Activated naive CD4-positive, alpha-beta T cell treated with anti-CD3 and anti-CD28 coated beads, Interleukin-2, amount 50 U/mL, for 24 hours (primary cell): Measurements from ENCODE around the gene TREML2.

Experiments
- H3K27ac Mint-ChIP-seq: one replicate; pipeline ENCODE4 v1.8.0; 2021; ENCODE audit warnings: mild to moderate bottlenecking, mixed read lengths
- H3K27me3 Mint-ChIP-seq: one replicate; pipeline ENCODE4 v1.8.0; 2021; ENCODE audit warnings: mixed read lengths
- H3K36me3 Mint-ChIP-seq: one replicate; pipeline ENCODE4 v1.8.0; 2021; ENCODE audit warnings: mixed read lengths
- H3K4me1 Mint-ChIP-seq: one replicate; pipeline ENCODE4 v1.8.0; 2021; ENCODE audit warnings: mixed read lengths
- H3K4me3 Mint-ChIP-seq: one replicate; pipeline ENCODE4 v1.8.0; 2021; ENCODE audit warnings: mild to moderate bottlenecking, mixed read lengths
- H3K9me3 Mint-ChIP-seq: one replicate; pipeline ENCODE4 v1.8.0; 2021; ENCODE audit warnings: mixed read lengths

The TREML2 gene

DNA sequence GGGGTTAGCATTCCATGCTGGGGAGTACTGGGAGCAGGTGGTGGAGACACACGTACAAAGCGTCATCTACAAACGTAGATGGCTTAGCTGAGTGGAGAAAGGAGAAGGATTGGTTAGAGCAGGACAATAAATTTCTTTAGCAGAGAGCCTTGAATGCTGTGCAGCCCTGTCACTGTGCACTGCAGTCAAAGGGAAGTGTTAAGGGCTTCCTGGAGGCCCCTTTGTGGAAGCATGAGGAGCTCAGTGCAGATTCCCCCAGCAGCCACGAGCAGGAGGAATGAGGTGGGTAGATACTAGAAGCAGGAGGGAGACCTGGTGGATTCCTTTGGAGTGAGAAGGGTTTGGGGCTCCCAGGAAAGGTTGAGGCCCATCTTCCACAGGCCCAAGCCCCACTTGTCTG, 21.1 kb upstream of the TREML2 start:
- Mint-ChIP-seq H3K4me3 (no peak overlapping the region), H3K9me3 (no peaks in the 10 kb centered on the region), H3K27me3 (no peaks in the 10 kb centered on the region), H3K36me3 (no peaks in the 10 kb centered on the region), H3K4me1 (peaks cover 18% of the 10 kb centered on the region), H3K27ac (no peak overlapping the region)

DNA sequence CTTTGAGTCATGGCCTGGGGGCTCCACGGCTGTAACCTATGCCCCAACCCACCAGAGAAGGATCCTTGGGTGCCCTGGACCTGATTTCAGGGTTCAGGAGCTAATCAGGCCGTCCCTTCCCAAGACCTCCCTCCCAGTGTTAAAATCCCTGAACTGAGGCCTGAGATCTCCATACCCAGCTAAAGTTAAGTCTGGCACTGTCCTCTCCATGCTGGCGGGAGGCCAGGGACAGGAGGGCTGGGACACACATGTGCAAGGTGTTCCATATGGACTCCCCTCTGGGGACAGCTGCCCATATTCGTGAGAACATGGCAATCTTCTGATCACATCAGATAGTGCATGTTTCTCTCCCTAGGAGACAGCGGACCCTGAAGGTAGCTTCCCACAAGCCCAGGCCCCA, 15.7 kb upstream of the TREML2 start:
- Mint-ChIP-seq H3K4me1 (peaks cover 6% of the 10 kb centered on the region), H3K27ac (no peak overlapping the region), H3K36me3 (peaks cover 10% of the 10 kb centered on the region), H3K27me3 (no peaks in the 10 kb centered on the region), H3K4me3 (no peak overlapping the region), H3K9me3 (peaks cover 8% of the 10 kb centered on the region)

- peaks cover 10% of the 10 kb centered on the region for H3K36me3 Mint-ChIP-seq
- H3K27ac Mint-ChIP-seq, result no peak overlapping the region
- H3K27me3 Mint-ChIP-seq, result no peaks in the 10 kb centered on the region
- peaks cover 8% of the 10 kb centered on the region for H3K9me3 Mint-ChIP-seq
- H3K4me1 Mint-ChIP-seq, result peaks cover 10% of the 10 kb centered on the region
- no peak overlapping the region for H3K4me3 Mint-ChIP-seq
Measured at GRCh38 chr6:41215777-41216176, 14.8 kb upstream of the TREML2 start.

DNA sequence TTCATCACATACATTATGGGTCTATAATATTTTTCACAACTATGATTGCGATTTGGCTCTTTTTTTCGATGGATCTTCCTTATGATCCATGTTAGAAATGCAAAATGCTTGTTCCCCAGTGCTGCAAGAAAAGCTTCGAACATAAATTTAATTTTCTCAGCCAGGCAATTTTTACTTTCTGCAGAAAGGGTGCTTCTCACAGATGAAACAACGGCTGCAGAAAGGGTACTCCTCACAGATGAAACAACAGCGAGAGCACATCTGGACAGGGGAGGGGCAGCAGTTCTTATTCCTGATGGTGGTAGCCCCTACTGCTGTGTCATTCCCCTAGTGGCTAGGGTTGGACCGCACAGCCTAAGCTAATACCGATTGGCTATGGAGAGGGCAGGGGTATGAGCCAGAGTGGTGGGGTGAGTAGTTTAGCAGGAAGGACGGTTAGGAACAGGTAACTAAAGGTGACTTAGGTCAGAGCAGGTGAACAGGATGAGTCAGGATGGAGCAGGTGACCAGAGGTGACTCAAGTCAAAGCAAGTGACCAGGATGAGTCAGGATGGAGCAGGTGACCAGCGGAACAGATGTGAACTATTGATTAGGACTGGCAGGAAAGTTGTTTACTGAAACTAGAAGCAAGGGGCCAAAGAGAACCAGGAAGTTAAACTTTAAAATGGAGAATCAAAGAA, 13.8 kb upstream of the TREML2 start:
- Mint-ChIP-seq H3K27ac (no peak overlapping the region), H3K9me3 (peaks cover 8% of the 10 kb centered on the region), H3K36me3 (peaks cover 10% of the 10 kb centered on the region), H3K27me3 (no peaks in the 10 kb centered on the region), H3K4me3 (no peak overlapping the region), H3K4me1 (peaks cover 10% of the 10 kb centered on the region)

DNA sequence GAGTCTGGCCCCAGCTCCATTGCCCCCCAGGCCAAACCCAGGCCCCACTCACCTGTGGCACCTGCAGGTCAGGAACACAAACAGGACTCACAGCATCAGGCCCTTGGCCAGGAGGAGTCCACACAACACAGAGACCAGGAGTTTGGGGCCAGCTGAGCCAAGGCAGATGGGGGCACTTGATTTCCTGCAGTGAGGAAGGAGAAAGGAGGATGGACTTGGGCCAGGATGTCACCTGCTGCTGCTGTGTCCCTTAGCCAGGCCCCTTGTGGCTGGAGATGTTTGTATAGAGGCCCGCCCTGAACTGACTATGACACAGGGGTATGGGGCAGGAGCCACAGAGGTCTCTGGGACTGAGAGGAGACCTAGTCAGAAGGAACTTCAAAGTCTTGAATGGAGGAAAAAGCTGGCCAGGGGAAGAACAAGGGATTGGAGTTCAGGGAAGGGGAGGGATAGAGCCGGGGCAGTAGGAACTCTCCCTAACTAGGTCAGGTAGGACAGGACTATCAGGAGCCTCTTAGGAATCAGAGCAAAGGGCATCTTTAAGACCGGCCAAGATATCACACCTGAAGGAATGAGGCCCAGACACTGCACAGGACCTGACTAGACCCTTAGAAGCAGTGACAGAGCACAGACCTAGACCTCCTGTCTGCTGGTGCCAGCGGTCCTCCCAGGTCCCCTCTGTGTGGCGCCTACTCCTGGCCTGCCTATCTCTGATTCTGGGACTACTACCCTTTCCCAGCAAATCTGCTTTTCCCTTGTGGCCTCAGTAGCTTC, 8.8 kb upstream of the TREML2 start:
- no peak overlapping the region for H3K4me3 Mint-ChIP-seq
- H3K27ac Mint-ChIP-seq, result peak overlapping the region; percentile 53
- peaks cover 14% of the 10 kb centered on the region for H3K9me3 Mint-ChIP-seq
- H3K36me3 Mint-ChIP-seq, result peaks cover 5% of the 10 kb centered on the region
- no peaks in the 10 kb centered on the region for H3K27me3 Mint-ChIP-seq
- peaks cover 18% of the 10 kb centered on the region for H3K4me1 Mint-ChIP-seq

GRCh38 chr6:41208439-41209106, 7.6 kb upstream of the TREML2 start:
- H3K36me3 Mint-ChIP-seq, result no peaks in the 10 kb centered on the region
- peaks cover 27% of the 10 kb centered on the region for H3K4me1 Mint-ChIP-seq
- peaks cover 6% of the 10 kb centered on the region for H3K9me3 Mint-ChIP-seq
- H3K27me3 Mint-ChIP-seq, result no peaks in the 10 kb centered on the region
- peak overlapping the region; percentile 21 for H3K27ac Mint-ChIP-seq
- no peak overlapping the region for H3K4me3 Mint-ChIP-seq

GRCh38 chr6:41204156-41204555, 3.2 kb upstream of the TREML2 start:
- peaks cover 66% of the 10 kb centered on the region for H3K4me1 Mint-ChIP-seq
- no peak overlapping the region for H3K27ac Mint-ChIP-seq
- peaks cover 6% of the 10 kb centered on the region for H3K9me3 Mint-ChIP-seq
- H3K4me3 Mint-ChIP-seq, result no peak overlapping the region
- no peaks in the 10 kb centered on the region for H3K36me3 Mint-ChIP-seq
- H3K27me3 Mint-ChIP-seq, result no peaks in the 10 kb centered on the region

DNA sequence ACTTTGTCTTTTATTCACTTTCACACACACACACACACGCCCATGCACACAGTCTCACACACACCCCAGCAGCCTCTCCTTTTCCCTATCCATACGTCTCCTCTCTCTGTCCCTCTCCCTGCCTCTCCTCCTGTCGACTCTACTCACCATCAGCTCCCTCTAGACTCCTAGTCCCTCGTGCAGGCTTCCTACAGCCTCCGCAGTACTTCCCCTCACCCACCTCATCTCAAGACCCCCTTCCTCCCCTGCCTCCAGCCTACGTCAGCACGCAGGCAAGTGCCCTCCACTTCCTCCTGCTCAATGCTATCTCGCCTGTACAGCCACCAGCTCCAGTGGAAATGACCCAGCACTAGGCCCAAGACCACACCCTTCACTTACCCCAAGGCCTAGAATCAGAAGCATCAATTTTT, 820 bp upstream of the TREML2 start:
- Mint-ChIP-seq H3K4me3 (peak overlapping the region; percentile 74), H3K36me3 (no peaks in the 10 kb centered on the region), H3K4me1 (peaks cover 85% of the 10 kb centered on the region)

GRCh38 chr6:41200296-41200900, 551 bp downstream of the TREML2 start:
- Mint-ChIP-seq H3K9me3 (peaks cover 6% of the 10 kb centered on the region), H3K27ac (peak overlapping the region; percentile 93), H3K27me3 (no peaks in the 10 kb centered on the region), H3K4me3 (peak overlapping the region; percentile 71), H3K36me3 (no peaks in the 10 kb centered on the region), H3K4me1 (peaks cover 97% of the 10 kb centered on the region)

More for the DNA sequence above, 820 bp upstream of the TREML2 start:
- H3K27ac Mint-ChIP-seq, result peak overlapping the region; percentile 93
- H3K27me3 Mint-ChIP-seq, result no peaks in the 10 kb centered on the region
- peaks cover 6% of the 10 kb centered on the region for H3K9me3 Mint-ChIP-seq

GRCh38 chr6:41199552-41200246, 1.2 kb downstream of the TREML2 start:
- H3K27ac Mint-ChIP-seq, result peak overlapping the region; percentile 93
- H3K4me3 Mint-ChIP-seq, result peak overlapping the region; percentile 71
- no peaks in the 10 kb centered on the region for H3K27me3 Mint-ChIP-seq
- H3K4me1 Mint-ChIP-seq, result peaks cover 97% of the 10 kb centered on the region
- H3K36me3 Mint-ChIP-seq, result no peaks in the 10 kb centered on the region
- no peaks in the 10 kb centered on the region for H3K9me3 Mint-ChIP-seq

DNA sequence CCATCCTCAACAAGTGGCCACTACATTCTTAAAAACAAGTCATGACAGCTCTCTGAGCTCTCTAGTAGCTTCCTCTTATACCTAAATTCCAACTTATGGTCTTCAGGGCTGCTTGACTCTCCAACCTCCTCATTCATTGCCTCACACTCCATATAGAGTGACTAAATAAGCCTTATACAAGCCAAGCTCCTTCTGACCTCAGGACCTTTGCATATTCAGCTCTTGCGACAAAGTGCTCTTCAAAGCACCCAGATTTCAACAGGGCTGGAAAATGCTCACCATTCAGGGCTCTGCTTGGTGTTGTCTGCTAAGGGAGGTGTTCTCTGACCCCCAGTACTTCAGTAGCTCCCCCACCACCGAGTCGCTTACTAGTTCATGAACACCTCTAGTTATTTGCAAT, 3.7 kb downstream of the TREML2 start:
- Mint-ChIP-seq H3K36me3 (peaks cover 3% of the 10 kb centered on the region), H3K4me3 (no peak overlapping the region), H3K9me3 (no peaks in the 10 kb centered on the region), H3K27ac (peak overlapping the region; percentile 78), H3K4me1 (peaks cover 93% of the 10 kb centered on the region), H3K27me3 (no peaks in the 10 kb centered on the region)

- Mint-ChIP-seq H3K27ac (no peak overlapping the region), H3K9me3 (no peaks in the 10 kb centered on the region), H3K36me3 (peaks cover 3% of the 10 kb centered on the region), H3K4me1 (peaks cover 71% of the 10 kb centered on the region), H3K27me3 (no peaks in the 10 kb centered on the region), H3K4me3 (no peak overlapping the region)
Measured at GRCh38 chr6:41194386-41194785, 6.6 kb downstream of the TREML2 start.

DNA sequence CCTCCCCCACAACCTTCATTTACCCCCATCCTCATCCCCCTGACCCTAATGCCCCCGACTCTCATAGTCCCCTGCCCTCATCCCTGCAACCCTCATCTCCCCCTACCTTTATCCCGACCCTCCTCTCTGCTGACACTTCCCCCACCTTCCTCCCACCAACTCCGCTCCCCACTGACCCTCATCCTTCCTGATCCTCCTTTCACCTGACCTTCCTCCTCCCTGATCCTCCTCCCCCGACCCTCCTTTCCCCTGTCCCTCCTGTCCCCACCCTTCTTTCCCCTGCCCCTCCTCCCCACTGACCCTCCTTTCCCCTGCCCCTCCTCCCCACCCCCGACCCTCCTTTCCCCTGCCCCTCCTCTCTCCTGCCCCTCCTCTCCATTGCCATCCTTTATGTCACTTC, 7.1 kb downstream of the TREML2 start:
- H3K27ac Mint-ChIP-seq, result no peak overlapping the region
- H3K4me3 Mint-ChIP-seq, result no peak overlapping the region
- peaks cover 3% of the 10 kb centered on the region for H3K36me3 Mint-ChIP-seq
- no peaks in the 10 kb centered on the region for H3K9me3 Mint-ChIP-seq
- H3K27me3 Mint-ChIP-seq, result no peaks in the 10 kb centered on the region
- peaks cover 69% of the 10 kb centered on the region for H3K4me1 Mint-ChIP-seq

DNA sequence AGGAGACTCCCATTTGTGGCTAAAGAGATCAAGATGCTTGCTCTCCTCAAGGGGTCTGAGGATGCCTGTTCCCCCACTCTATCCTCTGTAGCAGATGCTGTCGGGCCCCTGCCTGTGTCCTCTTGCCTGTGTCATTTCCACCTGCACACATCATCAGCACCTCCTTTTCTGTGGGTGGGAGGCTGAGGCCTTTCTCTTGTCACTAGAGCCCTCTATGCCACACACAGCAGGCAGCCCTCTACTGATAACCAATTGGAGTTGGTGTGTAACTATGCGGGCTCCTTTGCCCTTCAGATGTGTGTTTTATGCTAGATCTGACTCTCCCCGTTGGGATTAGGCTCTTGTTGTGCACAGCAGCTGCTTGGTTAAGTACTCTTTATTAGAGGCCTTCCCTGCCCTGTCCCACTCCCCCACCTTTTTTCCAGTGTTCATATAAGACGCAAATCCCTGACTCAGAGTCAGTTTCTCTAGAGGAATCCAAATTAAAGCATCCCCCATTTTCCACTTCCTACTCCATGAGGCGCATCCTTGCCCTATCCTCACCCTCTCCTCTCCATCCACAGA, 7.7 kb downstream of the TREML2 start:
- Mint-ChIP-seq H3K9me3 (no peaks in the 10 kb centered on the region), H3K4me3 (no peak overlapping the region), H3K27me3 (no peaks in the 10 kb centered on the region), H3K36me3 (peaks cover 3% of the 10 kb centered on the region), H3K27ac (no peak overlapping the region), H3K4me1 (peaks cover 69% of the 10 kb centered on the region)

DNA sequence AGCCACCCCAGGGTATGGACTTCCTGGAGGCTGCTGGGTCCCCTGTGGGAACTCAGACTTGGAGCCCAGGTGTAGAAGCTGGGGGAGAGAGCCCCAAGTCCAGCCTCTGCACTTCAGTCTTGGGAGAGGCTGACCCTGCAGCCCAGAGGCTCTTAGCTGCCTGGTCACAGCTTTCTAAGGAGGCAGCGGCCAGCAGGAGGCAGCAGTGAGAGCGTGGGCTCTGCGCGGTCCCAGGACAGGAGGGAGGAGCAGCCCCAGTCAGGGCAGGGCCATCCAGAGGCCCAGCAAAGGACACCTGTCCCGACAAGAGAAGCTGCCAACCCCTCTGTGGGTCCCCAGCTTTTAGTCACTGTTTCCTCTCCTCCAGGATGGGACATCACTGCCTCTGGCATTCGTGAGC, 9.4 kb downstream of the TREML2 start:
- peaks cover 61% of the 10 kb centered on the region for H3K4me1 Mint-ChIP-seq
- H3K9me3 Mint-ChIP-seq, result no peaks in the 10 kb centered on the region
- H3K27me3 Mint-ChIP-seq, result no peaks in the 10 kb centered on the region
- no peak overlapping the region for H3K4me3 Mint-ChIP-seq
- no peak overlapping the region for H3K27ac Mint-ChIP-seq
- peaks cover 3% of the 10 kb centered on the region for H3K36me3 Mint-ChIP-seq
